ENCODE results near the gene LTA4H.

Gene LTA4H

DNA sequence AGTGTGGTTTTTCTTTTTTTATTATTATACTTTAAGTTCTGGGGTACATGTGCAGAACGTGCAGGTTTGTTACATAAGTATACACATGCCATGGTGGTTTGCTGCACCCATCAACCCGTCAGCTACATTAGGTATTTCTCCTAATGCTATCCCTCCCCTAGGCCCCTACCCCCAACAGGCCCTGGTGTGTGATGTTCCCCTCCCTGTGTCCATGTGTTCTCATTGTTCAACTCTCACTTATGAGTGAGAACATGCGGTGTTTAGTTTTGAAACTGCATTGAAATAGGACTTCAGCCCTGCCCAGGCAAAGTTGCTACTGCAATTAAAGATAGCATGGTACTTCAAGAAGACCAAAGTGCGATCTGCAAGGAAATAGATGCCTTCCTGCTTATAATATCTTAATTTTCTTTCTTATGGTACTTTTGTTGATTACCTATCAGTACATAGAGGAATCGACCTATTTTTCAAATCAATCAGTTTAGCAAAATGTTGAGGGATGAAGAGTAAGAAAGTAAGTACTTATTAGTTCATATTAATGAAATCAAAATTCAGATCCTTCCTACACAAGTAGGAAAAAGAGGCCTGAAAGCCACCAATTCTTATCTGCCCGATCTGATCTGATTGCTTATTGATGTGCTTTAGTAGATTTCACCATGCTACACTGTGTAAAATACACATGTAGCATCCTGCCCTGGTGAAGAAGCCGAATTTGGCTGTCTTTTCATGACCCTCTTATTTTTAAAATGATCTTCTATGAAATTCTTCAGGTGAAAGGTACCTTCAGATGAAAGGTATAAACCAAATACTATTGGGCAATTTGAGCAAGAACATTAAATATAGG is 1.6 kb downstream of the LTA4H start:
- TF ChIP-seq, protein P1, sequence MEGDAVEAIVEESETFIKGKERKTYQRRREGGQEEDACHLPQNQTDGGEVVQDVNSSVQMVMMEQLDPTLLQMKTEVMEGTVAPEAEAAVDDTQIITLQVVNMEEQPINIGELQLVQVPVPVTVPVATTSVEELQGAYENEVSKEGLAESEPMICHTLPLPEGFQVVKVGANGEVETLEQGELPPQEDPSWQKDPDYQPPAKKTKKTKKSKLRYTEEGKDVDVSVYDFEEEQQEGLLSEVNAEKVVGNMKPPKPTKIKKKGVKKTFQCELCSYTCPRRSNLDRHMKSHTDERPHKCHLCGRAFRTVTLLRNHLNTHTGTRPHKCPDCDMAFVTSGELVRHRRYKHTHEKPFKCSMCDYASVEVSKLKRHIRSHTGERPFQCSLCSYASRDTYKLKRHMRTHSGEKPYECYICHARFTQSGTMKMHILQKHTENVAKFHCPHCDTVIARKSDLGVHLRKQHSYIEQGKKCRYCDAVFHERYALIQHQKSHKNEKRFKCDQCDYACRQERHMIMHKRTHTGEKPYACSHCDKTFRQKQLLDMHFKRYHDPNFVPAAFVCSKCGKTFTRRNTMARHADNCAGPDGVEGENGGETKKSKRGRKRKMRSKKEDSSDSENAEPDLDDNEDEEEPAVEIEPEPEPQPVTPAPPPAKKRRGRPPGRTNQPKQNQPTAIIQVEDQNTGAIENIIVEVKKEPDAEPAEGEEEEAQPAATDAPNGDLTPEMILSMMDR (conservative IDR thresholded peaks at IDR 0.05; ENCODE audit: control insufficient read depth, insufficient read depth, low read depth, low read length): no peak
- no peak for DNase-seq (ENCODE audit: low read depth)

DNA sequence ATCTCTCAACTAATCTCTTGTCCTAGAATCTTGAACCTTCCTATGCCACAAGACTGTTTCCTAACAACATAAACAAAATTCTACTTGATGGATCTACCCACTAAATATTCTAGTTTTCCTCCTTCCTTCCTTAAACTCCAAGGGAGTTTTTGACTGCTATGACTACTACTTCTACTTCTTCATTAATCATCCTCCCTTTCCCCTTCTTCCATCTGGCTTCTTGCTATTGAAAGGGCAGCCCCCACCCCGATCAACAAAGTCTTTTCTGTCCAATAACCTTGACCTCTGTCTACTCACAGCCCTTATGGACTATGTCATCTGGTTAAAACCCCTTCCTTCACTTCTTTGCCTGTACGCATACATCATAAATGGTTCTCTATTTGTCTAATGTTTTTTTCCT is 5.6 kb downstream of the LTA4H start:
- no peak for DNase-seq (ENCODE audit: low read depth)
- H3K4me3 ChIP-seq (ENCODE audit: control insufficient read depth, low read depth, low read length): no peak overlapping the region
- TF ChIP-seq, protein P1 (conservative IDR thresholded peaks at IDR 0.05; ENCODE audit: control insufficient read depth, insufficient read depth, low read depth, low read length): no peak

More for the DNA sequence above, 1.6 kb downstream of the LTA4H start:
- H3K4me3 ChIP-seq (ENCODE audit: control insufficient read depth, low read depth, low read length): peak overlapping the region; percentile 83

DNA sequence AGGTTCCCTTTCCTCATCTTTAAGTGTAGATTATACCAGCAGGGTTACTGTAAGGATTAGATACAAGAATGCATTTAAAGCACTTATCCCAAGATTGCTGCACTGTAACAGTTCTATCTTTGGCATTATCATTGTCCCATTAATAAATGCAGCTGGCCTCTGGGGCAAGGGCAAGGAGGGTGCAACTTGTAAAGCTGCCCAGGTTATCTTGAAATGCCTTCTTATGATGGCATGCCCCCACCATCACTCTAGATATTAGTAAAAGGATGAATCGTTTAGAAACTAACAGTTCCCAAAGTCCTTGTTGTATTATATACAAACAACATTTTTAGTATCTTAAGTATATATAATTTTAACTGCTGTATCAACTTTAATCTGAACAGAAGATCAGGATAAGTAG is 6.8 kb downstream of the LTA4H start:
- no peak overlapping the region for H3K4me3 ChIP-seq (ENCODE audit: control insufficient read depth, low read depth, low read length)
- TF ChIP-seq, protein P1 (conservative IDR thresholded peaks at IDR 0.05; ENCODE audit: control insufficient read depth, insufficient read depth, low read depth, low read length): no peak
- DNase-seq (ENCODE audit: low read depth): no peak

GRCh38 chr12:96026331-96026730 is 9.1 kb downstream of the LTA4H start:
- TF ChIP-seq, protein P1 (conservative IDR thresholded peaks at IDR 0.05; ENCODE audit: control insufficient read depth, insufficient read depth, low read depth, low read length): no peak
- DNase-seq (ENCODE audit: low read depth): peak; percentile 14
- H3K4me3 ChIP-seq (ENCODE audit: control insufficient read depth, low read depth, low read length): no peak overlapping the region

DNA sequence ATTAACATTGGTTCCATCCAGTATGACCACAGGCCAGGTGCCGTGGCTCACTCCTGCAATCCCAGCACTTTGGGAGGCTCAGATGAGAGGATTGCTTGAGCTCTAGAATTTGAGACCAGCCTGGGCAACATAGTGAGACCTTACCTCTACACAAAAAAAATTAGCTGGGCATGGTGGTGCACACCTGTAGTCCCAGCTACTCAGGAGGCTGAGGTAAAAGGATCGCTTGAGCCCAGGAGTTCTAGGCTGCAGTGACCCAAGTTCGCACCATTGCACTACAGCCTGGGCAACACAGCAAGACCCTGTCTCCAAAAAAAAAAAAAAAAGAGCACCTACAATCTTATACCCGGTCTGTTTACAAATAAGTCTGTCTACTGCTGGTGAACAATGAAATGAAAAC is 9.9 kb downstream of the LTA4H start:
- no peak overlapping the region for H3K4me3 ChIP-seq (ENCODE audit: control insufficient read depth, low read depth, low read length)
- TF ChIP-seq, protein P1 (conservative IDR thresholded peaks at IDR 0.05; ENCODE audit: control insufficient read depth, insufficient read depth, low read depth, low read length): no peak
- no peak for DNase-seq (ENCODE audit: low read depth)

DNA sequence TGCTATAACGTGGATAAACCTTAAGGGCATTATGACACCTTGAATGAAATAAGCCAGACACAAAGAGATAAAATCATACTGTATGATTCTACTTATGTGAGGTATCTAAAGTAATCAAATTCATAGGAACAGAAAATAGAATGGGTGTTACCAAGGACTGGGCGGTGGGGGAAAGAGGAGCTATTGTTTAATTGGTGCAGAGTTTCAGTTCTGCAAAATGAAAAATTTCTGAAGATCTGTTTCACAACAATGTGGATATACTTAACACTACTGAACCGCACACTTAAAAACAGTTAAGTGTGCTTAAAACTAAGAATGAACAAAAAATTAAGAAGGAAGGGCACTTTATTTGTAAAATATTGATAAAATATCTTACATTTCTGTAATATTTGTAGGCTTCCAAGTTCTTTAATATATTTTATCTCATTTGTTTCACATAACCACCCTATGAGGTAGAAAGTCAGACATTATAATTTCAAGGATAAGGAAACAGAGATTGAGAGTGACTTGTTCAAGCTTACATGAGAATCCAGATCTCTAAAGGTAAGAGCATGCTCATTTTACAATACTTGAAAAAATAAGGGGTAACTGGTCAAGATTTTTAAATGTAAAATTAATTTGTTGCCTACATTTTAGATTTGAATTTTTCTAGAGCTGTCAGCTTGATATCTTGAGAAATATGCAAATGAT is 14.9 kb downstream of the LTA4H start:
- TF ChIP-seq, protein P1 (conservative IDR thresholded peaks at IDR 0.05; ENCODE audit: control insufficient read depth, insufficient read depth, low read depth, low read length): no peak
- no peak overlapping the region for H3K4me3 ChIP-seq (ENCODE audit: control insufficient read depth, low read depth, low read length)
- DNase-seq (ENCODE audit: low read depth): no peak

Measured in fibroblast of mammary gland (primary cell).